Brain microvascular endothelial cell (primary cell): Measurements from ENCODE around the gene C17orf75.
"Not testable (repeated sequence)": the region's sequence is repeated elsewhere in the genome, so short reads cannot be mapped to it uniquely, and the experiment has no call there.

Experiments used
- DNase-seq: peaks from one replicate; pipeline ENCODE4 v3.0.0-alpha.2; 2020
- H3K27ac ChIP-seq: fragments of 250-450 bp; sonication (Bioruptor Pico); 2 replicates; pipeline ENCODE4 v1.5.1; 2020; ENCODE audit warnings: mild to moderate bottlenecking, moderate library complexity
- H3K27me3 ChIP-seq: fragments of 250-450 bp; sonication (Bioruptor Pico); replicated peaks from 2 replicates; pipeline ENCODE4 v1.5.1; 2020; ENCODE audit warnings: mild to moderate bottlenecking
- H3K36me3 ChIP-seq: fragments of 250-450 bp; sonication (Bioruptor Pico); replicated peaks from 2 replicates; pipeline ENCODE4 v1.5.1; 2020; ENCODE audit warnings: mild to moderate bottlenecking
- H3K4me3 ChIP-seq: 2 replicates; pipeline ENCODE4 v1.5.1; 2011; ENCODE audit warnings: low read depth, mild to moderate bottlenecking, control low read depth, low read length, moderate library complexity
- in situ Hi-C: cut with HindIII; loops from 2 replicates; pipeline ENCODE4 v1.10.0; 2017; ENCODE audit warnings: low sequenced_read_pairs, low pct_ligation_motif_present
- TF ChIP-seq, protein P1 (sequence below): IDR thresholded peaks from 2 replicates; pipeline ENCODE4 v1.5.1; 2011; ENCODE audit warnings: low read depth, mild to moderate bottlenecking, moderate library complexity, low read length, control low read depth, inconsistent platforms; ENCODE audit errors: missing control alignments

Gene C17orf75

DNA sequence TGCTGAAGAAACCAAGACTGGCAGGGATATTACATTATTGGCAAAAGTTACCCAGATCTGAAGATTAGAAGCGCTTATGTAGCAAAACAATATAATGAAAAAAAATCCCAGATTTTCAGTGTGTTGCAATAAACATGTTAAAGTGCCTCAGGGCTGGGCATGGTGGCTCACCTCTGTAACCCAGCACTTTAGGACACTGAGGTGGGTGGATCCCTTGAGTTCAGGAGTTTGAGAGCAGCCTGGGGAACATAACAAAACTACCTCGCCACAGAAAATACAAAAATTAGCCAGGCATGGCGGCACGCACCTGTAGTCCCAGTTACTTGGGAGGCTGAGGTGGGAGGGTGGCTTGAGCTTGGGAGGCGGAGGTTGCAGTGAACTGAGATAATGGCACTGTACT is 14.8 kb upstream of the C17orf75 start:
- peaks cover 72% of the 10 kb centered on the region for H3K36me3 ChIP-seq
- H3K27me3 ChIP-seq = no peaks in the 10 kb centered on the region
- DNase-seq = no peak
- TF ChIP-seq, protein P1, sequence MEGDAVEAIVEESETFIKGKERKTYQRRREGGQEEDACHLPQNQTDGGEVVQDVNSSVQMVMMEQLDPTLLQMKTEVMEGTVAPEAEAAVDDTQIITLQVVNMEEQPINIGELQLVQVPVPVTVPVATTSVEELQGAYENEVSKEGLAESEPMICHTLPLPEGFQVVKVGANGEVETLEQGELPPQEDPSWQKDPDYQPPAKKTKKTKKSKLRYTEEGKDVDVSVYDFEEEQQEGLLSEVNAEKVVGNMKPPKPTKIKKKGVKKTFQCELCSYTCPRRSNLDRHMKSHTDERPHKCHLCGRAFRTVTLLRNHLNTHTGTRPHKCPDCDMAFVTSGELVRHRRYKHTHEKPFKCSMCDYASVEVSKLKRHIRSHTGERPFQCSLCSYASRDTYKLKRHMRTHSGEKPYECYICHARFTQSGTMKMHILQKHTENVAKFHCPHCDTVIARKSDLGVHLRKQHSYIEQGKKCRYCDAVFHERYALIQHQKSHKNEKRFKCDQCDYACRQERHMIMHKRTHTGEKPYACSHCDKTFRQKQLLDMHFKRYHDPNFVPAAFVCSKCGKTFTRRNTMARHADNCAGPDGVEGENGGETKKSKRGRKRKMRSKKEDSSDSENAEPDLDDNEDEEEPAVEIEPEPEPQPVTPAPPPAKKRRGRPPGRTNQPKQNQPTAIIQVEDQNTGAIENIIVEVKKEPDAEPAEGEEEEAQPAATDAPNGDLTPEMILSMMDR = no peak
- H3K27ac ChIP-seq = no peak overlapping the region
- no peak overlapping the region for H3K4me3 ChIP-seq
- in situ Hi-C loops = no loop called here

DNA sequence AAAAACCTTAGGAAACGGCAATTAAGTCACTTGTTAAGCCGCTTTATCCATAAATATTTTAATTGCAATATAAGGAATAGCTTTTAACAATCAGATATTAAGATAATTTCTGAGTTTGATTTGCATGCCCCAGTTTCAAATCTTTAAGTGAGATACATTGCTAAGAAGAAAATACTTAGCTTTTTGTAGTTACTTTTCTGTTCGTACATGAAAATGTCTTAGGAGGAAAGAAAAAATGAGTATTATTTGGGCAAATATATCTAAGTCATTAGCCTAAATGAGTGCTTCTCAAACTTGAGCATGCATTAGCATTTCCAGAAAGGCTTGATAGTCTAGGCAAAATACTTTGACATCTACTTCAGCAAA is 14.4 kb upstream of the C17orf75 start:
- in situ Hi-C loops = no loop called here
- Histone ChIP-seq H3K27ac (no peak overlapping the region), H3K4me3 (no peak overlapping the region), H3K27me3 (no peaks in the 10 kb centered on the region), H3K36me3 (peaks cover 71% of the 10 kb centered on the region)
- TF ChIP-seq, protein P1 = no peak
- DNase-seq = no peak

DNA sequence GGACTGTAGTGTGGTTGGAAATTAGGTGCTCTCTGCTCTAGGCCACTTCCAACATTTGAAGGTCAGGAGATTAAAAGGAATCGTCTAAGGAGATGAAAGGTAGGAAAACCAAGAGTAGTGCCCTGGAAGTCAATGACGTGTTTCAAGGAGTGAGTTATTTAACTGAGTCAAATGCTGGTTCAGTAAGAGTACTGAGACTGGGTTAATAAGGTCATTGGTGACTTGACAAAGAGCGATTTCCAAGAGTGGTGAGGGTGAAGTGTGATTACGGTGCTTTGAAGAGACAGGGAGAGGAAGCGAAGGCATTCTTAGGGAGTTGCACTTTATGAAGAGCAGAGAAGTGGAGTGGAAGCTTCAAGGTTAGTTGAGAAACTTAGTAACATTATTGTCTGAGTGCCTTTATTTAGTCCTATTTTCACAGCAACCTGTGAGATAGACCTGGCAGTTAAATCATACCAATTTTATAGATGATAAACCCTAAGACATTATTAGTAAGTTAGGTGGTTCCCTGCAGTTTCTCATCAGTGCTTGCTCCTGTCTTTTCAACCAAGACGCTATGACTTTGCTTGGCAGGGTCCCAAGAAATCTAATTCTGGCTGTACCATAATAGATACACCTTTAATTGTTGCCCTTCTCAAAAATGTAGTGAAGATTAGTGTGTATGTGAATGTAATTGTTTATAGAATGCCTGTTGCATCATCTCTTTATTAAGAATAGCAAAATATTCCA is 13.8 kb upstream of the C17orf75 start:
- TF ChIP-seq, protein P1 = no peak
- no peak for DNase-seq
- no peak overlapping the region for H3K4me3 ChIP-seq

DNA sequence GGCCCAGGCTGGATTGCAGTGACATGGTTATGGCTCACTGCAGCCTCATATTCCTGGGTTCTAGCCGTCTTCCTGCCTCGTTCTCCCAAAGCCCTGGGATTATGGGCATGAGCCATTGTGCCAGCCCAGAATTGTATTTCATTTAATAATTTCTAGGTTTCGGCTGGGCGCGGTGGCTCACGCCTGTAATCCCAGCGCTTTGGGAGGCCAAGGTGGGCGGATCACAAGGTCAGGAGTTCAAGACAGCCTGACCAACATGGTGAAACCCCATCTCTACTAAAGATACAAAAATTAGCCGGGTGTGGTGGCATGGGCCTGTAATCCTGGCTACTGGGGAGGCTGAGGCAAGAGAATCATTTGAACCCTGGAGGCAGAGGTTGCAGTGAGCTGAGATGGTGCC is 10.8 kb upstream of the C17orf75 start:
- H3K27ac ChIP-seq, H3K27me3 ChIP-seq, in situ Hi-C loops, DNase-seq: not testable (repeated sequence)
- Histone ChIP-seq H3K36me3 (peaks cover 47% of the 10 kb centered on the region), H3K4me3 (peak overlapping the region; percentile 100)

More for the DNA sequence above, 13.8 kb upstream of the C17orf75 start:
- Histone ChIP-seq H3K27ac (no peak overlapping the region), H3K36me3 (peaks cover 66% of the 10 kb centered on the region), H3K27me3 (no peaks in the 10 kb centered on the region)
- in situ Hi-C loops = no loop called here

DNA sequence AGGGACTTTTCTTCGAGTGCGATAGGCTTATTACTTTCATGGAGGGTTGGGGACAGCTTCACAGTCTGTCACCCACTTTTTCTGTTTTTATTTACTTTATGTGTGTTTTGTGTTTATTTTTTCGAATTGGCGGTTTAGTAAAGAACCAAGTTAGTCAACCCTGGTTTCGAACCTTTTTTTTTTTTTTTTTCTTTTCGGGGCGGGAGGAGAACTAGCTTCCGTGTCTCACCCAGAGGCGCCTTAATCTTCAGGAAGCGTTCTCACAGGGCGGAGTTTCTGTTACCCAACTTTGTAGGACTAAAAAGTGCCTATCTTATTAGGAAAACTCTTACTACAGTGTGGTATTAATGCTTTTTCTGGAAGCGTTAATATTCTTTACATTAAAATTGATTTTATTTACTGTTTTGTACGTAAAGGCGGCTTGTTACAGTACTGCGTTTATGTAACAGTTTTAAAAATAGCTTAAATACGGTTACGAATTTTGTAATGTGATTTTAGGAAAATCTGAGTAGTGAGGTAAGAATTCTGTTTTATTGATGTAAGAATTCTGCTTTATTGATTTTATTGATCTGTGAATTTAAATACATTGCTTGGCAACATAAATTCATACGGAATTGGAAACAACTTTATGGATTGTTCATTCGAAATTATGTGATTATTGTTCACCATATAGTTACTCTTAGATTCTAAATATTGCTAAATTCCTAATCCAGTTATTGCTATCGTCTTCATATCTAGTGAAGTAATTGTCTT is 8.9 kb upstream of the C17orf75 start:
- TF ChIP-seq, protein P1 = no peak
- DNase-seq = peak; percentile 37
- peaks cover 37% of the 10 kb centered on the region for H3K36me3 ChIP-seq

DNA sequence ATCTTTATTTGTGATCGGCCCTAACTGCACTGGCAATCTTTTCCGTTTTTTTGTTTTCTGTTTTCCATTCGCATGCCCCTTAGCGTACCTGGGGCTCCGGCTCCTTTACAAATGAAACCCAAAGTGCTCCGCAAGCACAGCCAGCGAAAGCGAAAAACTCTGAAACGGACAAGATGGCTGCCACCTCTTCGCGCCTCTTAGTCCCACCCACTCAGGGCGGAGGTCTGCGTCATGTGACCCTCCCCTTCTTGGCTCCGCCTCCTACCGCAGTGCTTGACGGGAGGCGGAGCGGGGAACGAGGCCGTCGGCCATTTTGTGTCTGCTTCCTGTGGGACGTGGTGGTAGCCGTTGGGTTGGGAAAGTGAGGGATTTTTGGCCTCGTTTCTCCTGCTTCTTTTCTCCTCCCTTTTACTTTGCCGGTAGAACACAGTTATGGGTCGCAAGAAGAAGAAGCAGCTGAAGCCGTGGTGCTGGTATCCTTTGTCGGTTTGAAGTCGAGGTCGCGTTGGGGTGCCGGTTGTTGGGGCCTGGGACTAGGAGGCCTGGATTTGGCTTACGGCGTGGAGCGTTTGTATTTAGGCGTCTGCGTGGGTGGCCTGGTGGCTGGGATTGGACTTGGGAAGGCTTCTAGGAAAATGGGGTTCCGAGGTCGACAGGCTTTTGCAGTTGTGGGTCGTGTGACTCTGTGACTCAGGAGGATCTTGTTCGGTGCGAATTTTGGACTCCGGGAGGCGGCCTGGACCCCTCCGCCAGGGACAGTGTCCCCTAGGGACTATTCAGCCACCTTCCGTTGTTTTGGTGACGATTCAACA is 8.1 kb upstream of the C17orf75 start, which contains the start of gene ZNF207:
TSS of gene ZNF207 (plus strand) at position 304 of the 812 bp plus-strand sequence. CDS start at position 433, 129 bp downstream.
- peak; percentile 93 for DNase-seq
- in situ Hi-C loops = no loop called here
- Histone ChIP-seq H3K36me3 (peaks cover 29% of the 10 kb centered on the region), H3K27me3 (no peaks in the 10 kb centered on the region), H3K4me3 (peak within 1 kb of the TSS; percentile 100), H3K27ac (peak within 1 kb of the TSS; percentile 99)
- TF ChIP-seq, protein P1 = no peak

More for the DNA sequence above, 8.9 kb upstream of the C17orf75 start:
- Histone ChIP-seq H3K27ac (peak overlapping the region; percentile 99), H3K4me3 (peak overlapping the region; percentile 100), H3K27me3 (no peaks in the 10 kb centered on the region)
- in situ Hi-C loops = no loop called here
